ENCODE measurements around the gene LMF1.
"Not testable (repeated sequence)": the region's sequence is repeated elsewhere in the genome, so short reads cannot be mapped to it uniquely, and the experiment has no call there.

The LMF1 gene

GRCh38 chr16:840561-841454 lies 130.0 kb downstream of the LMF1 start:
- no peak for DNase-seq (ENCODE audit: low read depth)
- TF ChIP-seq, protein P1, sequence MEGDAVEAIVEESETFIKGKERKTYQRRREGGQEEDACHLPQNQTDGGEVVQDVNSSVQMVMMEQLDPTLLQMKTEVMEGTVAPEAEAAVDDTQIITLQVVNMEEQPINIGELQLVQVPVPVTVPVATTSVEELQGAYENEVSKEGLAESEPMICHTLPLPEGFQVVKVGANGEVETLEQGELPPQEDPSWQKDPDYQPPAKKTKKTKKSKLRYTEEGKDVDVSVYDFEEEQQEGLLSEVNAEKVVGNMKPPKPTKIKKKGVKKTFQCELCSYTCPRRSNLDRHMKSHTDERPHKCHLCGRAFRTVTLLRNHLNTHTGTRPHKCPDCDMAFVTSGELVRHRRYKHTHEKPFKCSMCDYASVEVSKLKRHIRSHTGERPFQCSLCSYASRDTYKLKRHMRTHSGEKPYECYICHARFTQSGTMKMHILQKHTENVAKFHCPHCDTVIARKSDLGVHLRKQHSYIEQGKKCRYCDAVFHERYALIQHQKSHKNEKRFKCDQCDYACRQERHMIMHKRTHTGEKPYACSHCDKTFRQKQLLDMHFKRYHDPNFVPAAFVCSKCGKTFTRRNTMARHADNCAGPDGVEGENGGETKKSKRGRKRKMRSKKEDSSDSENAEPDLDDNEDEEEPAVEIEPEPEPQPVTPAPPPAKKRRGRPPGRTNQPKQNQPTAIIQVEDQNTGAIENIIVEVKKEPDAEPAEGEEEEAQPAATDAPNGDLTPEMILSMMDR (conservative IDR thresholded peaks at IDR 0.05; ENCODE audit: low read length), result no peak
- no peak overlapping the region for H3K4me3 ChIP-seq (ENCODE audit: low read length)

- TF ChIP-seq, protein P1 (conservative IDR thresholded peaks at IDR 0.05; ENCODE audit: low read length), result no peak
- no peak for DNase-seq (ENCODE audit: low read depth)
- H3K4me3 ChIP-seq (ENCODE audit: low read length), result no peak overlapping the region
Observed at GRCh38 chr16:839643-840408, 131.0 kb downstream of the LMF1 start.

DNA sequence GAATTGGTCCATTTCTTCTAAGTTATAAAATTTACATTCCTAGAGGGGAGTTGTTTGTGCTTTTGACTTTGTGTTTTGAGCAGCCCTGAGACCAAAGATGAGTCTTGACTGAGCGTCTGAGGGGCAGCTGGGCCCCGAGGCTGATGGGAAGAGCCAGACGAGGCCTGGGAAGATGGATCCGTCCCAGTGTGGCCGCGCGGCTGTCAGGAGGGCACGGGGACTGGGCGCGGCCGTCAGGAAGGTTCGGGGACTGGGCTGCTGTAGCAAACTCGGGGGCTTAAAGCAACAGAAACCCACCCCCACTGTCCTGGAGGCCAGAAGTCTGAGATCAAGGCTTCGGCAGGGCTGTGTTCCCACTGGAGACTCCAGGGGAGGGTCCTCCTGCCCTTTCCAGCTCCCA lies 132.0 kb downstream of the LMF1 start:
- H3K4me3 ChIP-seq (ENCODE audit: low read length), result no peak overlapping the region
- TF ChIP-seq, protein P1 (conservative IDR thresholded peaks at IDR 0.05; ENCODE audit: low read length), result no peak
- no peak for DNase-seq (ENCODE audit: low read depth)

DNA sequence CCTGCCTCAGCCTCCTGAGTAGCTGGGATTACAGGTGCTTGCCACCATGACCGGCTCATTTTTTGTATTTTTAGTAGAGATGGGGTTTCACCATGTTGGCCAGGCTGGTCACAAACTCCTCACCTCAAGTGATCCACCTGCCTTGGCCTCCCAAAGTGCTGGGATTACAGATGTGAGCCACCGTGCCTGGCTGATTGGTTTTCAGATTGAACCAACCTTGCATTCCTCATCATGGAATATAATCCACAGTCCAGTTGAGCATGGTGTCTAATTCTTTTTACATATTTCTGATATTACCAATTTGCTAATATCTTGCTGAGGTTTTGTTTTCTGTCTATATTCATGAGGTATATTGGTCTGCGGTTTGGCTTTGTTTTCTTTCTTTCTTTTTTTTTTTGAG lies 134.0 kb downstream of the LMF1 start:
- DNase-seq (ENCODE audit: low read depth), result not testable (repeated sequence)

DNA sequence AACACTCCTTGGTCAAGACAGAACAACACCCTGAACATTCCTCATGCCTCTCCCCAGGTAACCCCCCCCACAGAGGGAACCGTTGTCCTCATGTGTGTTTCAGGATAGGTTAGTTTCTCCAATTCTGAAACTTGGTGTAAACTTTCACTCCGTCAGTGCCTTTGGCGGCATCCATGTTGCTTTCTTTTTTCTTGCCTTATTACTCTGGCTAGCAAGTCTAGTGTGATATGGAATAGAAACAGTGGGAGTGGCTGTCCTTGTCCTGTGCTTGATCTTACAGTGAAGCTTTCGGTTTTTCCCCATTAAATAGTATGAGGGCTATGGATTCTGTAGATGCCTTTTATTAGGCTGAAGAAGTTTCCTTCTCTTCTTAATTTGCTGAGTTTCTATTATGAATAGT lies 134.6 kb downstream of the LMF1 start:
- H3K4me3 ChIP-seq (ENCODE audit: low read length), result no peak overlapping the region
- no peak for DNase-seq (ENCODE audit: low read depth)
- TF ChIP-seq, protein P1 (conservative IDR thresholded peaks at IDR 0.05; ENCODE audit: low read length), result no peak

More for the DNA sequence above, 134.0 kb downstream of the LMF1 start:
- not testable (repeated sequence) for H3K4me3 ChIP-seq (ENCODE audit: low read length)

DNA sequence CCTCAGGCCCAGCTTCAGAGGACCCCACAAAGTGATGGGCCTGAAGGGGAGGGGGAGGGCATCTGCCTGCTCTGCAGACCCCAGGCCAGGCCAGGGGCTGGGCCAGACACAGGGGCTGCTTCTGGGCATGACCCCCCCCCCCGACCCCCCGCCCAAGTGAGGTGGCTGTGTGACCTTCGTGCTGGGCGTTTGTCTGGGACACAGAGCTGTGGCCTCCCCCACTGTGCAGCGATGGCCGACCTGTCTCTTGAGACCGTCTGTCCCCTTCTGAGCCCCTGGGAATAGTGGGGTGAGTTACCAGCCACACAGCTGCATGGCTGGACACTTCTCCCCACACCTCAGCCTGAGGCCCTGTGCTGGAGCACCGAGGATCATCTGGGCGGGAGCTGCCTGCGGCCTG lies 135.4 kb downstream of the LMF1 start:
- TF ChIP-seq, protein P1 (conservative IDR thresholded peaks at IDR 0.05; ENCODE audit: low read length), result no peak

DNA sequence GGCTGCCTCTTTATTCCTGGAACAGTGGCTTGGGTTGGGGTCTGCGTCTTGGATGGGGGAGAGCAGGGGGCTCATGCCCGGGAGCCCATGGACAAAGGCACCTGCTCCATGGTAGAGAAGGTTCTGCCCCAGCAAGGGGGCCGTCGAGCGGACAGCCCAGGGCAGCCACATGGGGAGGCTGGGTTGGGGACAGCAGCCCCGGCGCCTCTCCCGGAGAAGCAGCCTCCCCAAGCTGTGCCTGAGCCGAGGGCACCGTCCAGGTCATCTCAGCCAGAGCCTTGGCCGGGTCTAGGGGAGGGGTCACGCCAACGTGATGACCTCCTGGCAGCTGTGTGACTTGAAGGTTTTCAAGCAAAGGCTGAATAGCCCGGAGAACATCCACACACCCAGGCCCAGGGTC lies 137.4 kb downstream of the LMF1 start:
- no peak for DNase-seq (ENCODE audit: low read depth)
- TF ChIP-seq, protein P1 (conservative IDR thresholded peaks at IDR 0.05; ENCODE audit: low read length), result no peak

More for the DNA sequence above, 135.4 kb downstream of the LMF1 start:
- DNase-seq (ENCODE audit: low read depth), result no peak
- H3K4me3 ChIP-seq (ENCODE audit: low read length), result no peak overlapping the region

More for the DNA sequence above, 137.4 kb downstream of the LMF1 start:
- no peak overlapping the region for H3K4me3 ChIP-seq (ENCODE audit: low read length)

All from AG10803 (cell line).